GM19238 (cell line): ENCODE results near the gene UBE4B.
"Not testable (repeated sequence)": the region's sequence is repeated elsewhere in the genome, so short reads cannot be mapped to it uniquely, and the experiment has no call there.

Source experiments
- DNase-seq: peaks from one replicate; pipeline ENCODE4 v3.0.0; 2011; ENCODE audit warnings: low spot score; ENCODE audit not compliant: insufficient read length

Gene UBE4B

DNA sequence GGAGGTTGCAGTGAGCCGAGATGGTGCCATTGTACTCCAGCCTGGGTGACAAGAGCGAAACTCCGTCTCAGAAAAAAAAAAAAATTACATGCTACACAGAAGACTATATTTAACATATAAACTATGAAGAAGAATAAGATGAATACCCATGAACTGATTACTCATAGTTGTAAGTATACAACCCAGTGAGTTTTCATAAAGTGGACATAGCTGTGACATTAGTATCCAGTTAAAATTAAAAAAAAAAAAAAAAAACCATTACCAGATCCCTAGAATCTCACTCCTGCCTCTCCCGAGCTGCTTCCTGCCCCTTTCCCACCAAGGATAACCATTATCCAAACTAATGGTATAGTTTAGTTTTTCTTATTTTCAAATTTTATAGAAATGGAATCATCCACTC lies 37.4 kb downstream of the UBE4B start:
- no peak for DNase-seq

GRCh38 chr1:10071640-10072039 lies 38.9 kb downstream of the UBE4B start:
- no peak for DNase-seq

DNA sequence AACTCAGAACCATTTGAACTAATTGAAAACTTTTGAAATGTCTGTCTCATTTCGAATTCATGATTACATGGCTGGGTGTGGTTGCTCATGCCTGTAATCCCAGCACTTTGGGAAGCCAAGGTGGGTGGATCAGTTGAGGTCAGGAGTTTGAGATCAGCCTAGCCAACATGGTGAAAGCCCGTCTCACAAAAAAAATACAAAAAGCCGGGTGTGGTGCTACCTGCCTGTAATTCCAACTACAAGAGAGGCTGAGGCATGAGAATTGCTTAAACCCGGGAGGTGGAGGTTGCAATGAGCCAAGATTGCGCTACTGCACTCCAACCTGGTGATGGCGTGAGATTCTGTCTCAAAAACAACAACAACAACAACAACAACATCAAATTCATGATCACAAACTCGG lies 40.6 kb downstream of the UBE4B start:
- not testable (repeated sequence) for DNase-seq

DNA sequence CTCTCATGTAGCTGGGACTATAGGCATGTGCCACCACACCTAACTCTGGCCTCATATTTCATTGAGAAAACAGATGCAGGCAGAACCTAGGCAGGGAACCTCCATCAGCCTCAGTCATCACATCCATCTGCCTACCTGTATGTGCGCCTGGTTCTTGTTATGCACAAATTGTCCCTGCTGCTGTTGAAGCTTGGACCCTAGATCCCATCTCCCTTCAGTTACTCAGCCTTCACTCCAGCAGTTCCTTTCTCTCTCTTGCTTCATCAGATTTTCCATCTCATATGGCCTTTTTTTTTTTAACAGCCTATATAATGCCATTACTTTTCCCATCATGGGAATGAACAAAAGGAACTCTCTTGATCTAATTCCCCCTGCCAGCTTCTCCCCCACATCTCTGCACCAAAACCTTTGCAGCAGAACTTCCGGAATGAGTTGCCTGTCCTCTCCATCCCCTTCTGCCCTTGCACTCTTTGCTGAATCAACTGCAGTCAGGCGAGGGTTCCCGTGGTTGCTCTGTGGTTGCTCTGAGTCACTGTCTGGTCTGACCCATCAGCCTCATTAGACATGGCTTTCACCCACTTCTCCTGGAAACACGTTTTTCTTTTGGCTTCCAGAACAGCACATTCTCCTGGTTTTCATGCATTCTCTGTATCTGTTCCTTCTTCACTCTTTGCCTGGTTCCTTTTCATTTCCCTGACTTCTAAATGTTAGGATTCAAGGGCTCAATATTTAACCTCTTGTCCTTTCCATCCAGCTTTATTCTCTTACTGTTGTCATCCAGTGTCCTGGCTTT lies 41.5 kb downstream of the UBE4B start:
- peak; percentile 48 for DNase-seq

GRCh38 chr1:10074852-10075730 lies 42.3 kb downstream of the UBE4B start:
- DNase-seq = no peak

DNA sequence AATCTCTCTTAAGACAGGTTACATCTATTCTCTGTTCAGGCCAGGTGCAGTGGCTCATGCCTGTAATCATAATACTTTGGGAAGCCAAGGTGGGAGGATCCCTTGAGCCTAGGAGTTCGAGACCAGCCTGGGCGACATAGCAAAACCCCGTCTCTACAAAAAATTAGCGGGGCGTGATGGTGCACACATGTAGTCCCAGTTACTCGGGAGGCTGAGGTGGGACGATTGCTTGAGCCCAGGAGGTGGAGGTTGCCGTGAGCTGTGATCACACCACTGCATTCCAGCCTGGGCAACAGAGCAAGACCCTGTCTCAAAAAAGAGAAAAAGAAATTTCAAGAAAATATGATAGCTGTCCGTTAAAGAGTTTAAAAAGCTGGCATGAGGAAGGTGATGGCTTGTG lies 43.0 kb downstream of the UBE4B start:
- no peak for DNase-seq

GRCh38 chr1:10078494-10078893 lies 45.7 kb downstream of the UBE4B start:
- no peak for DNase-seq

- DNase-seq = no peak
Measured at GRCh38 chr1:10080523-10080922, 47.8 kb downstream of the UBE4B start.

GRCh38 chr1:10082785-10083479 lies 50.2 kb downstream of the UBE4B start:
- DNase-seq = no peak

GRCh38 chr1:10084045-10084444 lies 51.3 kb downstream of the UBE4B start:
- no peak for DNase-seq

- DNase-seq = no peak
Measured at GRCh38 chr1:10085076-10085475, 52.3 kb downstream of the UBE4B start.

GRCh38 chr1:10087210-10087609 lies 54.5 kb downstream of the UBE4B start:
- DNase-seq = no peak

DNA sequence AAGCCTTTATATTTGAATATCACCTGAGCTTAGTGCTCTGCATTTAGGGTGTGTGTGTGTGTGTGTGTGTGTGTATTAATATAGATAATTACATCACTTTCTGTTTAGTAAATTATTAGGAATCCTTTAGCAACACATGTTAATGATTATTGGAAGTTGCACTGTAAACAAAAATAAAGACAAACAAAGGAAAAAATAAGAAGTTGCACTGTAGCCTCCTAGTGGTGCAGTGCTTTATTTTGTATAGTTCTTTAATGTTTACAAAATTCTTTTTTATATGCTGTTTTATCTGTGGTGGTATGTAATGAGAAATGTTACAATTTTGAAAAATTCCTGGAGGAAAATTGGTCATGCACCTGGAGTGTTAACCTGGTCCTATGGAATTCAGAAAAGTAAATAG lies 69.2 kb downstream of the UBE4B start:
- no peak for DNase-seq

DNA sequence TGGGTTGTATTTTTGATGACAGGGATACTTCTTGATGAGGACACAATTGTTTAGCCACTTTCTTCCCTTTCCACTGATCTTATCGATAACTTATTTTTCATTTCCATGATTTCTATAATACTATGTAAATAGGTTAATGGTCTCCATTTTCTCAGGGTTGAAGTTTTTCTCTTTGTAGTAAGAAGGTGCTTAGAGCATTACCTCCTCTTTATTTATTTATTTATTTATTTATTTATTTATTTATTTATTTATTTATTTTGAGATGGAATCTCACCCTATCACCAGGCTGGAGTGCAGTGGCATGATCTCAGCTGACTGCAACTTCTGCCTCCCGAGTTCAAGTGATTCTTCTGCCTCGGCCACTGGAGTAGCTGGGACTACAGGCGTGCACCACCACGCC lies 70.4 kb downstream of the UBE4B start:
- no peak for DNase-seq

- DNase-seq = no peak
Measured at GRCh38 chr1:10104834-10105233, 72.1 kb downstream of the UBE4B start.

DNA sequence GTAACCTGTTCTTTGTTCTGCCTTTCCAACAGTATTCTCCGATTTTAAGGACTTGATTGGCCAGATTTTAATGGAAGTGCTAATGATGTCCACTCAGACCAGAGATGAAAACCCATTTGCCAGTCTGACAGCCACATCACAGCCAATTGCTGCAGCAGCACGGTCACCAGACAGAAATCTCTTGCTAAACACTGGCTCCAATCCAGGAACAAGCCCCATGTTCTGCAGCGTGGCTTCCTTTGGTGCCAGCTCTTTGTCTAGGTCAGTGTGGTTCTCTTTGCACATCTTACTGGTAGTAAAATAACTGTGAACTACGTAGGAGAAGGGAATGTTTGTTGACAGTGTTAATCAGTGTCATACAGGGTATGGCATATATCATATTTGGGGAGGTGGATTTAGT lies 72.7 kb downstream of the UBE4B start:
- no peak for DNase-seq

DNA sequence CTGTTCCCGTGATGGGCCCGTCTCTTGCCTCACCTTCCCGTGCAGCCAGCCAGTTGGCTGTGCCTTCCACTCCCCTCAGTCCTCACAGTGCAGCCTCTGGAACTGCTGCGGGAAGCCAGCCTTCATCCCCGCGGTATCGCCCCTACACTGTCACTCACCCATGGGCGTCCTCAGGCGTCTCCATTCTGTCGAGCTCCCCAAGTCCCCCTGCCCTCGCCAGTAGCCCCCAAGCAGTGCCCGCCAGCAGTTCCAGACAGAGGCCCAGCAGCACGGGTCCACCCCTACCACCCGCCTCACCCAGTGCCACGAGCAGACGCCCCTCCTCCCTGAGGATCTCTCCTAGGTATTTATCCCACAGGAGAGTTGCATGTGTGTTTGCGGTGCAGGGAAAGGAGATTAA lies 73.5 kb downstream of the UBE4B start:
- DNase-seq = no peak

DNA sequence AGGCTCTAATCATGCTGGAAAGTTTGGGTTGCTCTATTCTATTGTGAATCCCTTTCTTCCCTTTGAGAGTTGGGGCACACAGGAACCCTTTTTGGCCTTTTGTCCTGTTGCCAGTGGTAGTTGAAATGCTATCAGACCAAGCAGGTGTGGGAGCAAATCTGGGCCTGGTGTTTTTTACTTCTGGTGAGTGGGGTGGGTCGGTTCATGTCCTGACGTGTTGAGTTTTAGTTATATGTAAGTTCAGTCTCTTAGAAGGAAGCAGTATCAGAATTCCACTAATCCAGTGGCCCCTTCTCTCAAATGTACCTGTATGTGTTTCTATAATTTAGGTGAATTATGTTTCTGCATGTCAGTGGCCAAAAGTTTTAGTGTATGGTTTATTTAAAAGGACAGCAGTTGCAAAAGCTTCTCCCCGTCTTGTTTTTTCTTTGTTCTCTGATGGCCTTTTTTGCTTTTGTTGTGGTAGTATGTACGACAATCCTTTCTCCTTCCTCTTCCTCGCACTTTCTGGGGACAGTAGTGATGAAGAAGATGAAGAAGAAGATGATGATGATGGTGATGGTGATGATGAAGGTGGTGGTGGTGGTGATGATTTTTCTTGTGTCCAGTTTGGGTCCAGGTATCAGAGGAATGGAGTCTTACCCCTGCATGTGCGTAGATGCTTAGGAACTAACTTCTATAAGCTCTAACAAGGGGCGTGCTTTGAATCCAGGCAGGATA lies 74.2 kb downstream of the UBE4B start:
- no peak for DNase-seq

GRCh38 chr1:10107476-10107847 lies 74.7 kb downstream of the UBE4B start:
- DNase-seq = not testable (repeated sequence)

DNA sequence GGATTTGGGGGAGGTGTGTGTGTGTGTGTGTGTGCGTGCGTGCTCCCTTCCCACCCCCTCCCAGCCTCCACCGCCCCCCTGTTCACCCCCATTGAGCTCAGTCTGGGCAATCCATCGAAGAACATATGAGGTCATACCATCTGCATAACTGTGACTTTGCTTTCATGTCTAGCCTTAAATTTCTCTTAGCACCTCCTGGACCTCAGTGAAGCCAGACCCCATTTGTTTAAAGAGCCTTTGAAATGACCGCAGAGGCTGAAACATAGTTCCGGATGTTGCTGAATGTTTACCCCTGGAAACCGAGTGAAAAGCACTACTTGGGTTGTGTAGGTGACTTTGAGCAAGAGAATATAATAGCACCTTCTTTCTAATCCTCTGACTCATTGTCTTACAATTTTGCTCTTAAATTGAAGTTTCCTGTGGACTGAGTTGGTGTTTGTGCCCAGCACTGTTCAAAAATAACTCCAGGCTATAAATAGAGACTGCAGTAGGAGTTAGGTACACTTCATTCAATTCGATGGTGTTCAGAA lies 75.4 kb downstream of the UBE4B start:
- DNase-seq = no peak
